A673 (cell line): Measurements from ENCODE around the gene CFAP46.

Experiments used
- EZH2 ChIP-seq: fragments of 200-600 bp; sonication (generic); IDR thresholded peaks from 2 replicates; pipeline ENCODE4 v1.6.1; 2017; ENCODE audit warnings: borderline replicate concordance, low read depth, mild to moderate bottlenecking, mixed read lengths, antibody characterized with exemption, low read length; ENCODE audit not compliant: poor library complexity, severe bottlenecking
- TF ChIP-seq, protein P1 (sequence below): fragments of 300-800, 200-600 bp; sonication (generic); conservative IDR thresholded peaks from 2 replicates; pipeline ENCODE4 v1.5.1; 2017; ENCODE audit warnings: low read depth, mild to moderate bottlenecking, antibody characterized with exemption, low read length, moderate library complexity, mixed read lengths

DNA sequence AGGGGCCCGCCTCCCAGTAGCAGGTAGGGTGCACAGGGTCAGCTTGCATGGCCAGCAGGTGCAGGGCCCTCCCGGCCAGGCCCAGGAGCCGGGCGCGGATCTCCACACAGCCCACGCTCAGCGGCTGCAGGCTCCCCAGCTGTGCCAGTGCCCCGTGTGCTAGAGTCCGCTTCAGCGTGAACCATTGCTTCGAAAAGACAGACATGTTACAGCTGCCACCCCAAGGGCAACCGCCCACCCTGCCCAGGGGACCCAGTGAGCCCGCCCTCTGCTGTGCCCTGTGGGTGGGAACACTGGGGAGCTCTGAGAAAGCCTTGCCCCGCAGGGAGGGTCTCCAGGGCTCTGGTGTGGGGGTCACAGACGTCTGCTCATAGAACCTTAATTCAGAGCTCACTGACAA, 92.1 kb downstream of the CFAP46 start:
- TF ChIP-seq, protein P1, sequence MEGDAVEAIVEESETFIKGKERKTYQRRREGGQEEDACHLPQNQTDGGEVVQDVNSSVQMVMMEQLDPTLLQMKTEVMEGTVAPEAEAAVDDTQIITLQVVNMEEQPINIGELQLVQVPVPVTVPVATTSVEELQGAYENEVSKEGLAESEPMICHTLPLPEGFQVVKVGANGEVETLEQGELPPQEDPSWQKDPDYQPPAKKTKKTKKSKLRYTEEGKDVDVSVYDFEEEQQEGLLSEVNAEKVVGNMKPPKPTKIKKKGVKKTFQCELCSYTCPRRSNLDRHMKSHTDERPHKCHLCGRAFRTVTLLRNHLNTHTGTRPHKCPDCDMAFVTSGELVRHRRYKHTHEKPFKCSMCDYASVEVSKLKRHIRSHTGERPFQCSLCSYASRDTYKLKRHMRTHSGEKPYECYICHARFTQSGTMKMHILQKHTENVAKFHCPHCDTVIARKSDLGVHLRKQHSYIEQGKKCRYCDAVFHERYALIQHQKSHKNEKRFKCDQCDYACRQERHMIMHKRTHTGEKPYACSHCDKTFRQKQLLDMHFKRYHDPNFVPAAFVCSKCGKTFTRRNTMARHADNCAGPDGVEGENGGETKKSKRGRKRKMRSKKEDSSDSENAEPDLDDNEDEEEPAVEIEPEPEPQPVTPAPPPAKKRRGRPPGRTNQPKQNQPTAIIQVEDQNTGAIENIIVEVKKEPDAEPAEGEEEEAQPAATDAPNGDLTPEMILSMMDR: no peak
- TF ChIP-seq EZH2: no peak
